Neural cell (in vitro differentiated cells): Measurements from ENCODE around the gene RNF227.

ENCODE experiments used
- CTCF ChIP-seq: fragments of 450-650 bp; IDR thresholded peaks from 2 replicates; pipeline ENCODE4 v1.5.1; 2014; ENCODE audit warnings: antibody characterized with exemption, mild to moderate bottlenecking, moderate library complexity; ENCODE audit not compliant: poor library complexity, severe bottlenecking
- EP300 ChIP-seq: fragments of 450-650 bp; conservative IDR thresholded peaks from 2 replicates; pipeline ENCODE4 v1.6.1; 2014; ENCODE audit warnings: antibody characterized with exemption, mild to moderate bottlenecking, moderate library complexity; ENCODE audit not compliant: poor library complexity, severe bottlenecking
- EZH2 ChIP-seq: fragments of 200-600, 300-800 bp; shearing (Covaris generic), sonication (generic); IDR thresholded peaks from 2 replicates; pipeline ENCODE4 v1.6.1; 2014; ENCODE audit warnings: antibody characterized with exemption, low read length, borderline replicate concordance, mild to moderate bottlenecking; ENCODE audit not compliant: insufficient read depth, poor library complexity, severe bottlenecking
- POLR2AphosphoS5 ChIP-seq: IDR thresholded peaks from 2 replicates; pipeline ENCODE4 v1.6.1; 2012
- SMC3 ChIP-seq: fragments of 450-650 bp; conservative IDR thresholded peaks from 2 replicates; pipeline ENCODE4 v1.6.1; 2014; ENCODE audit warnings: antibody characterized with exemption, mild to moderate bottlenecking, moderate library complexity; ENCODE audit not compliant: poor library complexity
- TAF1 ChIP-seq: IDR thresholded peaks from 2 replicates; pipeline ENCODE4 v1.6.1; 2012; ENCODE audit warnings: low read depth

GRCh38 chr17:7955414-7956227 is 39.5 kb upstream of the RNF227 start:
- TF ChIP-seq EZH2 (no peak), CTCF (no peak), EP300 (no peak), TAF1 (no peak), POLR2AphosphoS5 (no peak), SMC3 (no peak)
